Hepatic stellate cell (primary cell): ENCODE data around the gene TERB1.

Experiments
- DNase-seq: peaks from one replicate; pipeline ENCODE4 v3.0.0; 2011; ENCODE audit warnings: low spot score

TERB1 gene

GRCh38 chr16:66801320-66802105, at the start of gene TERB1:
Gene TERB1 (minus strand): TSS chr16:66801584. CDS start chr16:66796798, 4,786 bp downstream.
- DNase-seq, result no peak

GRCh38 chr16:66850115-66850815, 48.9 kb upstream of the TERB1 start:
- no peak for DNase-seq

GRCh38 chr16:66849549-66849948, 48.2 kb upstream of the TERB1 start:
- no peak for DNase-seq

- no peak for DNase-seq
Observed at GRCh38 chr16:66849021-66849420, 47.6 kb upstream of the TERB1 start.

- no peak for DNase-seq
Observed at GRCh38 chr16:66848172-66848571, 46.8 kb upstream of the TERB1 start.

- no peak for DNase-seq
Observed at GRCh38 chr16:66847533-66848067, 46.2 kb upstream of the TERB1 start.

GRCh38 chr16:66846831-66847230, 45.4 kb upstream of the TERB1 start:
- no peak for DNase-seq

- DNase-seq, result no peak
Observed at GRCh38 chr16:66846266-66846665, 44.9 kb upstream of the TERB1 start.

GRCh38 chr16:66845791-66846221, 44.4 kb upstream of the TERB1 start:
- DNase-seq, result peak; percentile 63

- no peak for DNase-seq
Observed at GRCh38 chr16:66845080-66845410, 43.7 kb upstream of the TERB1 start.

GRCh38 chr16:66844342-66845079, 43.1 kb upstream of the TERB1 start, which contains the start of gene CA7:
Gene CA7 (plus strand): TSS chr16:66844414. CDS start chr16:66844488, 74 bp downstream.
- DNase-seq, result no peak

GRCh38 chr16:66844009-66844341, 42.6 kb upstream of the TERB1 start:
- DNase-seq, result no peak

- no peak for DNase-seq
Observed at GRCh38 chr16:66843191-66843590, 41.8 kb upstream of the TERB1 start.

- no peak for DNase-seq
Observed at GRCh38 chr16:66842765-66843164, 41.4 kb upstream of the TERB1 start.

GRCh38 chr16:66841366-66841765, 40.0 kb upstream of the TERB1 start:
- DNase-seq, result no peak

- DNase-seq, result no peak
Observed at GRCh38 chr16:66840883-66841282, 39.5 kb upstream of the TERB1 start.

- no peak for DNase-seq
Observed at GRCh38 chr16:66834746-66835145, 33.4 kb upstream of the TERB1 start.

- no peak for DNase-seq
Observed at GRCh38 chr16:66832661-66833305, 31.4 kb upstream of the TERB1 start.

GRCh38 chr16:66832190-66832589, 30.8 kb upstream of the TERB1 start:
- DNase-seq, result no peak

- DNase-seq, result peak; percentile 95
Observed at GRCh38 chr16:66830422-66831404, 29.3 kb upstream of the TERB1 start, which contains the start of gene NAE1. Gene NAE1 (minus strand): TSS chr16:66830976. CDS start chr16:66830899, 77 bp downstream.

GRCh38 chr16:66824006-66824405, 22.6 kb upstream of the TERB1 start:
- no peak for DNase-seq
